B cell (primary cell): ENCODE measurements around the gene ELMO3. TPM values are rescaled to one million over a fixed set of nuclear protein-coding genes. Genes with fewer than 3 reads are reported as not detected.

Source experiments
- ATAC-seq: fragments of 200-7000 bp; cut with Tn5 transposase; one replicate; pipeline ENCODE4 v1.10.0; 2021; ENCODE audit warnings: low read depth, mild to moderate bottlenecking, moderate number of reproducible peaks, moderate library complexity
- CTCF ChIA-PET: fragments of 350-600 bp; sonication (Branson Sonifier 250); formaldehyde crosslinking; loops from one replicate; lab custom pipeline; 2021; ENCODE audit warnings: antibody characterized with exemption, inconsistent platforms; lab: Charles Lee
- POLR2A ChIA-PET: fragments of 350-600 bp; sonication (Branson Sonifier 250); formaldehyde crosslinking; loops from one replicate; lab custom pipeline; 2021; ENCODE audit warnings: antibody characterized with exemption; lab: Charles Lee
- DNase-seq: peaks from one replicate; pipeline ENCODE4 v3.0.0; 2013
- H2AFZ ChIP-seq: 2 replicates; pipeline ENCODE4 v1.6.1; 2012; ENCODE audit warnings: mild to moderate bottlenecking, low read depth, low read length; ENCODE audit not compliant: insufficient read depth, poor library complexity, severe bottlenecking
- H3K27ac ChIP-seq, 2 donors: 1 replicate in 1 of 2; 2 replicates in 1 of 2; pipeline ENCODE4 v1.5.1; 2012 to 2013; ENCODE audit warnings: low read length in 2 of 2, mild to moderate bottlenecking in 2 of 2, moderate library complexity in 1 of 2
- H3K27me3 ChIP-seq, 4 experiments: fragments of 200-600 bp in 1 of 4; sonication (generic) in 1 of 4; replicated peaks in 1 of 4; 1 replicate in 2 of 4; 2 replicates in 2 of 4; pipeline versions ENCODE4 v1.6.1 to v1.7.0; 2013 to 2016; ENCODE audit warnings: low read length in 3 of 4, mild to moderate bottlenecking in 2 of 4, mixed read lengths in 1 of 4, moderate library complexity in 1 of 4; ENCODE audit not compliant: insufficient read depth in 4 of 4, control insufficient read depth in 3 of 4; ENCODE audit errors: control extremely low read depth in 1 of 4
- H3K36me3 ChIP-seq, 2 experiments: replicated peaks in 1 of 2; 1 replicate in 1 of 2; 2 replicates in 1 of 2; pipeline versions ENCODE4 v1.6.1 to v1.7.1; 2013; ENCODE audit warnings: low read length in 1 of 2; ENCODE audit not compliant: insufficient read depth in 2 of 2, control insufficient read depth in 1 of 2; ENCODE audit errors: control extremely low read depth in 1 of 2, extremely low read depth in 1 of 2
- H3K4me1 ChIP-seq, 2 donors: fragments of 200-600 bp in 1 of 2; sonication (generic) in 1 of 2; 1 replicate in 1 of 2; 2 replicates in 1 of 2; pipeline versions ENCODE4 v1.5.1 to v1.6.1; 2013 to 2017; ENCODE audit warnings: low read length in 2 of 2; ENCODE audit not compliant: control insufficient read depth in 2 of 2, insufficient read depth in 2 of 2
- H3K4me2 ChIP-seq: replicated peaks from 2 replicates; pipeline ENCODE3; 2012; ENCODE audit warnings: mild to moderate bottlenecking, low read depth, low read length; ENCODE audit not compliant: poor library complexity, severe bottlenecking
- H3K4me3 ChIP-seq, 5 experiments: fragments of 200-600 bp in 1 of 5; sonication (generic) in 1 of 5; 1 replicate in 3 of 5; 2 replicates in 2 of 5; pipeline versions ENCODE4 v1.5.1 to v1.7.0; 2011 to 2016; ENCODE audit warnings: low read length in 4 of 5, mild to moderate bottlenecking in 4 of 5, low read depth in 2 of 5, control low read depth in 1 of 5, moderate library complexity in 1 of 5; ENCODE audit not compliant: insufficient read depth in 1 of 5; ENCODE audit errors: control extremely low read depth in 1 of 5, extremely low read depth in 1 of 5
- H3K79me2 ChIP-seq: fragments of 200-600 bp; sonication (generic); one replicate; pipeline ENCODE4 v1.6.0; 2016; ENCODE audit warnings: low read length; ENCODE audit not compliant: control insufficient read depth, insufficient read depth
- H3K9ac ChIP-seq: fragments of 200-600 bp; sonication (generic); 2 replicates; pipeline ENCODE4 v1.6.1; 2017; ENCODE audit warnings: mild to moderate bottlenecking, low read length, moderate library complexity
- H3K9me3 ChIP-seq, 3 donors: one replicate each; pipeline versions ENCODE4 v1.6.1 to v1.7.1; 2013; ENCODE audit warnings: low read length in 2 of 3; ENCODE audit not compliant: control insufficient read depth in 2 of 3, insufficient read depth in 1 of 3; ENCODE audit errors: control extremely low read depth in 1 of 3
- H4K20me1 ChIP-seq: 2 replicates; pipeline ENCODE4 v1.6.0; 2012; ENCODE audit warnings: mild to moderate bottlenecking, low read length; ENCODE audit not compliant: insufficient read depth, control insufficient read depth, poor library complexity, severe bottlenecking
- H3K27ac Mint-ChIP-seq: one replicate; pipeline ENCODE4 v1.8.0; 2021; ENCODE audit warnings: mixed read lengths
- H3K27me3 Mint-ChIP-seq: one replicate; pipeline ENCODE4 v1.8.0; 2021; ENCODE audit warnings: mixed read lengths
- H3K4me1 Mint-ChIP-seq: one replicate; pipeline ENCODE4 v1.8.0; 2021; ENCODE audit warnings: mixed read lengths
- H3K4me3 Mint-ChIP-seq: one replicate; pipeline ENCODE4 v1.8.0; 2021; ENCODE audit warnings: mixed read lengths
- H3K9me3 Mint-ChIP-seq: one replicate; pipeline ENCODE4 v1.8.0; 2022; ENCODE audit warnings: mixed read lengths; ENCODE audit not compliant: insufficient read depth
- EZH2 ChIP-seq: IDR thresholded peaks from 2 replicates; pipeline ENCODE4 v1.6.1; 2012; ENCODE audit warnings: borderline replicate concordance, low read depth, mild to moderate bottlenecking, moderate library complexity, low read length; ENCODE audit not compliant: insufficient read depth, poor library complexity, severe bottlenecking
- WGBS: methylation state at CpG from one replicate; pipeline ENCODE4 v1.1.5; 2013; ENCODE audit warnings: missing lambda C conversion rate; ENCODE audit not compliant: insufficient coverage; 5-methylcytosine and 5-hydroxymethylcytosine counted together
- intact Hi-C: fragments of 100-400 bp; cut with micrococcal nuclease; formaldehyde crosslinking; loops from one replicate; pipeline ENCODE4 v1.10.0; 2022
- polyA plus RNA-seq: library from polyadenylated mRNA; depleted of rRNA; stranded (reverse); fragments of >200 nt; gene quantifications from 2 replicates; pipeline ENCODE4 v1.2.3, GENCODE V29; 2012
- total RNA-seq, 2 donors: library from RNA; stranded (reverse); fragments of 120-200 nt in 1 of 2; gene quantifications; 1 replicate in 1 of 2; 2 replicates in 1 of 2; pipeline versions ENCODE4 v1.2.3 to v1.2.4, GENCODE V29; 2013 to 2022
- TF ChIP-seq, protein P1 (sequence below): fragments of 200-600 bp; IDR thresholded peaks from one replicate; pipeline ENCODE4 v1.8.0; 2022; ENCODE audit warnings: antibody characterized with exemption, mild to moderate bottlenecking

ELMO3 gene
- total and polyA plus RNA-seq, 2 donors (not counting 1 experiment from before 2014, with no cell fraction given) = 9.1 to 9.6 TPM

- Histone ChIP-seq H3K27me3 (no peaks in the 10 kb centered on the region), H4K20me1 (peaks cover 4% of the 10 kb centered on the region), H3K27ac (no peak overlapping the region), H3K9ac (no peak overlapping the region), H3K4me3 (no peak overlapping the region), H3K4me2 (no peak overlapping the region), H3K36me3 (peaks cover 0 to 33% of the 10 kb centered on the region in 2 experiments), H3K4me1 (peaks cover 20 to 22% of the 10 kb centered on the region in 2 donors), H2AFZ (no peak overlapping the region), H3K79me2 (peaks cover 30% of the 10 kb centered on the region), H3K9me3 (no peaks in the 10 kb centered on the region)
- ChIA-PET POLR2A (no interaction called here), CTCF (no interaction called here)
- Mint-ChIP-seq H3K4me1 (peaks cover 20% of the 10 kb centered on the region), H3K9me3 (no peaks in the 10 kb centered on the region), H3K27ac (no peak overlapping the region), H3K27me3 (no peaks in the 10 kb centered on the region), H3K4me3 (no peak overlapping the region)
- DNase-seq (no peak), ATAC-seq (no peak)
- WGBS = 92% methylated on average over 2 of the region's 4 CpGs
- intact Hi-C loops = loop anchor here (10.0 kb wide), 1 partner anchor 424 kb away; the partner anchor contains the start of genes ACD, C16orf86, ENKD1 and PARD6A
- TF ChIP-seq EZH2 = no peak
- TF ChIP-seq, protein P1, sequence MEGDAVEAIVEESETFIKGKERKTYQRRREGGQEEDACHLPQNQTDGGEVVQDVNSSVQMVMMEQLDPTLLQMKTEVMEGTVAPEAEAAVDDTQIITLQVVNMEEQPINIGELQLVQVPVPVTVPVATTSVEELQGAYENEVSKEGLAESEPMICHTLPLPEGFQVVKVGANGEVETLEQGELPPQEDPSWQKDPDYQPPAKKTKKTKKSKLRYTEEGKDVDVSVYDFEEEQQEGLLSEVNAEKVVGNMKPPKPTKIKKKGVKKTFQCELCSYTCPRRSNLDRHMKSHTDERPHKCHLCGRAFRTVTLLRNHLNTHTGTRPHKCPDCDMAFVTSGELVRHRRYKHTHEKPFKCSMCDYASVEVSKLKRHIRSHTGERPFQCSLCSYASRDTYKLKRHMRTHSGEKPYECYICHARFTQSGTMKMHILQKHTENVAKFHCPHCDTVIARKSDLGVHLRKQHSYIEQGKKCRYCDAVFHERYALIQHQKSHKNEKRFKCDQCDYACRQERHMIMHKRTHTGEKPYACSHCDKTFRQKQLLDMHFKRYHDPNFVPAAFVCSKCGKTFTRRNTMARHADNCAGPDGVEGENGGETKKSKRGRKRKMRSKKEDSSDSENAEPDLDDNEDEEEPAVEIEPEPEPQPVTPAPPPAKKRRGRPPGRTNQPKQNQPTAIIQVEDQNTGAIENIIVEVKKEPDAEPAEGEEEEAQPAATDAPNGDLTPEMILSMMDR = no peak
Measured at GRCh38 chr16:67240506-67240905, 41.6 kb downstream of the ELMO3 start.

DNA sequence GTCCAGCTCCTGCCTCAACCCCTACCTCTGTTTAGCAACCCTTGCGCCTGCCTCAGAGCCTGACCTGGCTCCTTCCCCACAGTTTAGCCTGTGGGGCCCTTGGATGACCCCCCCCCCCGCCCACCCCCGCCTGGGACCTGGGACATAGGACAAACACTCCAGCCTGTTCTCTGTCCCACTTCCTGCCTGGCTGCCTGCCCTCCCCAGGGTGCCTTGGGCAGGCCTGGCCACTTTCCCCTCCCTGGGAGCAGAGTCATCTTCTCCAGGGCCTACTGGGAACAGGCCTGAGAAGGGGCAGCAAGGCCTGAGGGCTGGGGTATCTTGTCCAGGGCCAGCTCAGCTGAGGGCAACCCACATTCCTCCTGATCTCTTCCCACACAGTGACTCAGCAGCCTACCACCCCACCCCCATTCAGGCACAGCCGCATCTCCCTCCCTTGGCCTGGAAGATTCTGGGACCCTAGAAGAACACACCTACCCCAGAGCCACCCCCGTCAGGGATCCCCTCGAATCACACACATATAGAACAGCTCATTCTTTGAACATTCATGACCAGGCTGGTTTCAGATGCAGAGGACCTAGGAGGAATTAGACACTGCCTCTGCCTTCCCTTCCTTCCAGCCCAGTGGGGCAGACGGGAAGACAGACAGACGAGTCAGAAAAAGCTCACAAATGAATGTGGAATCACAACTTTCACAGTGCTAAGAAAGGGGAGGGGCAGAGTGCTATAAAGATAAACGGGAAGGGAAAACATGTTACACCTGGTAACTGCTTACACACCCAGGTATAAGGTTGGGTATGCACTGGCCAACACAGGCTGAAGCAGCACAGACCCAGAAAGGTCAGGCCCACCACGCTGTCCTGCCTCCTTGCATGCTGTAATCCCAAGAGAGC is 42.3 kb downstream of the ELMO3 start:
- ChIA-PET POLR2A (interaction anchor here (0.7 to 0.8 kb wide), 2 partner anchors 56 to 772 kb away, joined by 3 to 4 read pairs; no protein-coding TSS in a partner anchor), CTCF (no interaction called here)
- ATAC-seq = no peak

More for the DNA sequence above, 42.3 kb downstream of the ELMO3 start:
- no peak for DNase-seq
- Histone ChIP-seq H3K27me3 (no peaks in the 10 kb centered on the region), H4K20me1 (peaks cover 4% of the 10 kb centered on the region), H3K9me3 (no peaks in the 10 kb centered on the region), H3K36me3 (peaks cover 0 to 27% of the 10 kb centered on the region in 2 experiments), H3K27ac (no peak overlapping the region), H3K79me2 (peaks cover 26% of the 10 kb centered on the region), H3K4me3 (no peak overlapping the region), H3K9ac (no peak overlapping the region), H3K4me1 (peaks cover 26 to 29% of the 10 kb centered on the region in 2 donors), H2AFZ (no peak overlapping the region), H3K4me2 (no peak overlapping the region)
- intact Hi-C loops = loop anchor here (10.0 kb wide), 1 partner anchor 424 kb away; the partner anchor contains the start of genes ACD, C16orf86, ENKD1 and PARD6A
- Mint-ChIP-seq H3K4me3 (no peak overlapping the region), H3K27ac (no peak overlapping the region), H3K27me3 (no peaks in the 10 kb centered on the region), H3K4me1 (peaks cover 24% of the 10 kb centered on the region), H3K9me3 (no peaks in the 10 kb centered on the region)
- WGBS = 89% methylated on average over 4 of the region's 10 CpGs
- TF ChIP-seq, protein P1 = no peak
- no peak for TF ChIP-seq EZH2
